ENCODE results near the gene CALB2. TPM values are rescaled to one million over a fixed set of nuclear protein-coding genes. Genes with fewer than 3 reads are reported as not detected.

The CALB2 gene
- total and polyA plus RNA-seq, 5 donors, result 0.95 to 3.3 (median 2.0) TPM

GRCh38 chr16:71367241-71367976 is 8.9 kb downstream of the CALB2 start:
- peak in 1 of 3 donors; percentile 27 for DNase-seq
- no peak overlapping the region for H3K4me3 ChIP-seq (ENCODE audit: low read length)
- no peaks in the 10 kb centered on the region for H3K4me1 ChIP-seq (ENCODE audit: control insufficient read depth, insufficient read depth, low read length)
- H3K27ac ChIP-seq (ENCODE audit: low read length), result no peak overlapping the region
- intact Hi-C loops (cut with DNase I), result no loop called here
- H3K9me3 ChIP-seq (ENCODE audit: control insufficient read depth, low read length), result no peaks in the 10 kb centered on the region
- peak in 1 of 2 donors; percentile 49 for ATAC-seq
- WGBS, result 42% methylated on average over 12 of the region's 12 CpGs
- H3K27me3 ChIP-seq (ENCODE audit: control insufficient read depth, insufficient read depth), result no peaks in the 10 kb centered on the region

- H3K27me3 ChIP-seq (ENCODE audit: control insufficient read depth, insufficient read depth), result no peaks in the 10 kb centered on the region
- WGBS, result 83% methylated on average over 10 of the region's 10 CpGs
- intact Hi-C loops (cut with DNase I), result no loop called here
These were observed 10.4 kb downstream of the CALB2 start for GRCh38 chr16:71368958-71369357.

GRCh38 chr16:71369494-71369893 is 11.0 kb downstream of the CALB2 start:
- 63% methylated on average over 11 of the region's 11 CpGs for WGBS
- H3K27ac ChIP-seq (ENCODE audit: low read length), result no peak overlapping the region
- intact Hi-C loops (cut with DNase I), result no loop called here
- no peaks in the 10 kb centered on the region for H3K9me3 ChIP-seq (ENCODE audit: control insufficient read depth, low read length)
- no peaks in the 10 kb centered on the region for H3K4me1 ChIP-seq (ENCODE audit: control insufficient read depth, insufficient read depth, low read length)
- H3K27me3 ChIP-seq (ENCODE audit: control insufficient read depth, insufficient read depth), result no peaks in the 10 kb centered on the region
- no peak for ATAC-seq
- no peak overlapping the region for H3K4me3 ChIP-seq (ENCODE audit: low read length)
- DNase-seq, result no peak

More at GRCh38 chr16:71368958-71369357, 10.4 kb downstream of the CALB2 start:
- H3K9me3 ChIP-seq (ENCODE audit: control insufficient read depth, low read length), result no peaks in the 10 kb centered on the region
- DNase-seq, result no peak
- H3K4me3 ChIP-seq (ENCODE audit: low read length), result no peak overlapping the region
- no peak for ATAC-seq
- no peak overlapping the region for H3K27ac ChIP-seq (ENCODE audit: low read length)
- H3K4me1 ChIP-seq (ENCODE audit: control insufficient read depth, insufficient read depth, low read length), result no peaks in the 10 kb centered on the region

- Histone ChIP-seq H3K9me3 (ENCODE audit: control insufficient read depth, low read length) (no peaks in the 10 kb centered on the region), H3K4me3 (ENCODE audit: low read length) (no peak overlapping the region), H3K4me1 (ENCODE audit: control insufficient read depth, insufficient read depth, low read length) (no peaks in the 10 kb centered on the region), H3K27me3 (ENCODE audit: control insufficient read depth, insufficient read depth) (no peaks in the 10 kb centered on the region), H3K27ac (ENCODE audit: low read length) (no peak overlapping the region)
- intact Hi-C loops (cut with DNase I), result no loop called here
- DNase-seq (no peak), ATAC-seq (no peak)
- WGBS, result 34% methylated on average over 2 of the region's 2 CpGs
These were observed 12.7 kb downstream of the CALB2 start for GRCh38 chr16:71371237-71371636.

- H3K27me3 ChIP-seq (ENCODE audit: control insufficient read depth, insufficient read depth), result no peaks in the 10 kb centered on the region
- intact Hi-C loops (cut with DNase I), result no loop called here
- H3K9me3 ChIP-seq (ENCODE audit: control insufficient read depth, low read length), result no peaks in the 10 kb centered on the region
- H3K4me3 ChIP-seq (ENCODE audit: low read length), result no peak overlapping the region
- DNase-seq (no peak), ATAC-seq (no peak)
- no peaks in the 10 kb centered on the region for H3K4me1 ChIP-seq (ENCODE audit: control insufficient read depth, insufficient read depth, low read length)
- H3K27ac ChIP-seq (ENCODE audit: low read length), result no peak overlapping the region
- 60% methylated on average over 8 of the region's 8 CpGs for WGBS
These were observed 14.6 kb downstream of the CALB2 start for GRCh38 chr16:71373073-71373472.

- Histone ChIP-seq H3K4me3 (ENCODE audit: low read length) (no peak overlapping the region), H3K27me3 (ENCODE audit: control insufficient read depth, insufficient read depth) (no peaks in the 10 kb centered on the region), H3K4me1 (ENCODE audit: control insufficient read depth, insufficient read depth, low read length) (no peaks in the 10 kb centered on the region), H3K9me3 (ENCODE audit: control insufficient read depth, low read length) (no peaks in the 10 kb centered on the region), H3K27ac (ENCODE audit: low read length) (no peak overlapping the region)
- no peak for DNase-seq
- intact Hi-C loops (cut with DNase I), result no loop called here
- 77% methylated on average over 5 of the region's 5 CpGs for WGBS
- ATAC-seq, result no peak
These were observed 18.1 kb downstream of the CALB2 start for GRCh38 chr16:71376465-71377157.

- no peak for ATAC-seq
- 90% methylated on average over 1 of the region's 1 CpG for WGBS
These were observed 21.2 kb downstream of the CALB2 start for GRCh38 chr16:71379711-71380110.

GRCh38 chr16:71380831-71381230 is 22.3 kb downstream of the CALB2 start:
- Histone ChIP-seq H3K4me3 (ENCODE audit: low read length) (no peak overlapping the region), H3K4me1 (ENCODE audit: control insufficient read depth, insufficient read depth, low read length) (no peaks in the 10 kb centered on the region), H3K27me3 (ENCODE audit: control insufficient read depth, insufficient read depth) (no peaks in the 10 kb centered on the region), H3K9me3 (ENCODE audit: control insufficient read depth, low read length) (no peaks in the 10 kb centered on the region), H3K27ac (ENCODE audit: low read length) (no peak overlapping the region)
- DNase-seq (no peak), ATAC-seq (no peak)
- WGBS, result 61% methylated on average over 6 of the region's 6 CpGs
- intact Hi-C loops (cut with DNase I), result no loop called here

More at GRCh38 chr16:71379711-71380110, 21.2 kb downstream of the CALB2 start:
- DNase-seq, result no peak
- Histone ChIP-seq H3K9me3 (ENCODE audit: control insufficient read depth, low read length) (no peaks in the 10 kb centered on the region), H3K4me1 (ENCODE audit: control insufficient read depth, insufficient read depth, low read length) (no peaks in the 10 kb centered on the region), H3K27ac (ENCODE audit: low read length) (no peak overlapping the region), H3K27me3 (ENCODE audit: control insufficient read depth, insufficient read depth) (no peaks in the 10 kb centered on the region), H3K4me3 (ENCODE audit: low read length) (no peak overlapping the region)
- intact Hi-C loops (cut with DNase I), result no loop called here

GRCh38 chr16:71383054-71383773 is 24.7 kb downstream of the CALB2 start:
- Histone ChIP-seq H3K4me1 (ENCODE audit: control insufficient read depth, insufficient read depth, low read length) (no peaks in the 10 kb centered on the region), H3K27ac (ENCODE audit: low read length) (no peak overlapping the region), H3K27me3 (ENCODE audit: control insufficient read depth, insufficient read depth) (no peaks in the 10 kb centered on the region), H3K9me3 (ENCODE audit: control insufficient read depth, low read length) (no peaks in the 10 kb centered on the region), H3K4me3 (ENCODE audit: low read length) (no peak overlapping the region)
- DNase-seq, result no peak
- intact Hi-C loops (cut with DNase I), result no loop called here
- no peak for ATAC-seq
- 65% methylated on average over 11 of the region's 11 CpGs for WGBS

GRCh38 chr16:71384073-71384724 is 25.7 kb downstream of the CALB2 start:
- Histone ChIP-seq H3K9me3 (ENCODE audit: control insufficient read depth, low read length) (no peaks in the 10 kb centered on the region), H3K27ac (ENCODE audit: low read length) (no peak overlapping the region), H3K27me3 (ENCODE audit: control insufficient read depth, insufficient read depth) (no peaks in the 10 kb centered on the region), H3K4me3 (ENCODE audit: low read length) (no peak overlapping the region), H3K4me1 (ENCODE audit: control insufficient read depth, insufficient read depth, low read length) (no peaks in the 10 kb centered on the region)
- DNase-seq (no peak), ATAC-seq (no peak)
- intact Hi-C loops (cut with DNase I), result no loop called here
- 49% methylated on average over 10 of the region's 10 CpGs for WGBS

All from right cardiac atrium (tissue), 5 donors.